Fibroblast of villous mesenchyme (primary cell): ENCODE measurements around the gene CTDNEP1. TPM values are rescaled to one million over a fixed set of nuclear protein-coding genes. Genes with fewer than 3 reads are reported as not detected.
A peak's percentile ranks its signal among the peaks of the same experiment; 100 is the strongest.
"Not testable (repeated sequence)": the region's sequence is repeated elsewhere in the genome, so short reads cannot be mapped to it uniquely, and the experiment has no call there.

Source experiments
- DNase-seq: peaks from one replicate; pipeline ENCODE4 v3.0.0-alpha.2; 2010; ENCODE audit warnings: low read depth
- H3K4me3 ChIP-seq: 2 replicates; pipeline ENCODE4 v1.5.1; 2011; ENCODE audit warnings: low read depth, mild to moderate bottlenecking, low read length
- CTCF ChIP-seq: IDR thresholded peaks from 2 replicates; pipeline ENCODE4 v1.5.1; 2012; ENCODE audit warnings: low read depth, mild to moderate bottlenecking, low read length; ENCODE audit not compliant: insufficient read depth
- total RNA-seq: library from RNA; depleted of rRNA; stranded (reverse); fragments of >200 nt; gene quantifications from 2 replicates; pipeline ENCODE4 v1.2.3, GENCODE V29; 2012

Gene CTDNEP1
- total RNA-seq, 1 donor = 34.1 TPM

DNA sequence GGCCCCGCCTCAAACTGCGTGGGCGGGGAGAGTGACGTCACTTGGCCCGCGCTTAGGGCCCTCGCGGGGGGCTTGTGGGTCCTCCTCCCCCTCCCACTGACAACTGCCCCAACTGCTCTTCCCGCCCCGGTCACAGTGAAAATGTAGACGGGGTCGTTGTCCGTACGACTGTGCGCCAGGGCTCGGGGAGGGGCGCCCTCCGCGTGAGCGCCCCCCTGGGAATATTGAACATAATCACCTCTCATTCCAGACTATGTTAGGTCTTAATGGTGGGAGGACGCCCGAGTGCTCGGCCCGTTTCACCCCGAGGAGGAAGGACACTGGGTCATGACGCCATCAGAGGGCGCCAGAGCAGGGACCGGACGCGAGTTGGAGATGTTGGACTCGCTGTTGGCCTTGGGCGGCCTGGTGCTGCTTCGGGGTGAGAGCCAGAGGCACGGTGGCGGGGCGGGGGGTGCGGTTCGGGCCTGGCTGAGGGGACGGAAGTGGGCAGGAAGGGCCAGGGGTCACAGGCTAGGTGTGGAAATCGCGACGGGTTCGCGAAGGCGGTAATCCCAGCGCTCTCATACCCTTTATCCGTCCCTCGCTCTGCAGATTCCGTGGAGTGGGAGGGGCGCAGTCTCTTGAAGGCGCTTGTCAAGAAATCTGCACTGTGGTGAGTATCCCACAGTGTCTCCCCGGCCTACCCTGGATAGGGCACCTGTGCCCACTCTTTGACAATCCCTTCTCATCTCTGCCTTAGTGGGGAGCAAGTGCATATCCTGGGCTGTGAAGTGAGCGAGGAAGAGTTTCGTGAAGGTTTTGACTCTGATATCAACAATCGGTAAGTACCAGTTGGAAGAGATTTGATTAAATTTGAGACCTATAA, 876 bp upstream of the CTDNEP1 start, which contains the start of gene ELP5:
Gene ELP5 (plus strand): TSS at position 40 of the 868 bp plus-strand sequence. CDS start 336 bp downstream, at position 376.
- peak within 1 kb of the TSS; percentile 90 for H3K4me3 ChIP-seq
- TF ChIP-seq CTCF = no peak
- DNase-seq = peak; percentile 98

DNA sequence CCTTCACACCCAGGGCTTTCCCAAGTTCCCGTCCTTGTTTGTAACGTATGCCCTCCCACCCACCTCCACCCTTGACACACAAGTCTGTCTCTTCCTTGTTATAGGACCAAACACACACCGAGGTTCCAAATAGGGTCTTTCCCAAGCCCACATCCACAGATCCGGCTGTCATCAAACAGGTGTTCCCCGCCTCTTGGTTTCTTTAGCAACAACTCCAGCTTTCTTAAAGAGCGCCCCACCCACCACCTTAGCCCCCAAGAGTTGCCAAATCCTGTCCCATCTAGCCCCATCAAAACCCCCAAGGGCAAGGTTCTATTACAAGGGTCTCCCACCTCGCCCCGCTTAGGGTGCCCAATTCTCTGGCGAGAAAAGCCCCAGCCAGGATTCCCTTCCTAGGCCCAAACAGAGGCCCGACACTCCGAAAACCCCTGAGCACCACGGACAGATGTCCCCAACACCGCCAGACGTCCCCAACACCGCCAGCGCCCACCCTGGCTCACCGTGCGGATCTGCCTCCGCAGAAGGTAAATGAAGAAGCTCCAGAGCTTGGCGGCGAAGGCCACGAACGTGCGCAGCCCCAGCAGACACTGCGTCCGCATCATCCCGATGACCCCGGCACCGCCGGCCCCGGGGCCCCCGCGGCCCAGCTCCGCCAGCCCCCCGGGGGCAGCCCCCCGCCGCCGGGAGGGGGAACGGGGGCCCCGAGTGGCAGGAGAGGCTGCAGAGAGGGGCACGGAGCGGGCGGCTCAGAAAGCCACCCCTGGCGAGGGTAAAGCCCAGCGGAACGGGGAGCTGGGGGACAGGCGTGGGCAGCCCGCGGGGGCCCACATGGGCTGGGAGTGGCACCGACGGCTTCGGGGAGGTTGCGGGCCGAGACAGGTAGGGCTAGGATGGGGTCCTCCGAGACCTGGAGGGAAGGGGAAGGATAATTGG, 573 bp downstream of the CTDNEP1 start:
- TF ChIP-seq CTCF = no peak
- peak overlapping the region; percentile 90 for H3K4me3 ChIP-seq
- no peak for DNase-seq

- H3K4me3 ChIP-seq = peak overlapping the region; percentile 90
- no peak for DNase-seq
- no peak for TF ChIP-seq CTCF
Observed at GRCh38 chr17:7249830-7250229, 1.7 kb downstream of the CTDNEP1 start.

DNA sequence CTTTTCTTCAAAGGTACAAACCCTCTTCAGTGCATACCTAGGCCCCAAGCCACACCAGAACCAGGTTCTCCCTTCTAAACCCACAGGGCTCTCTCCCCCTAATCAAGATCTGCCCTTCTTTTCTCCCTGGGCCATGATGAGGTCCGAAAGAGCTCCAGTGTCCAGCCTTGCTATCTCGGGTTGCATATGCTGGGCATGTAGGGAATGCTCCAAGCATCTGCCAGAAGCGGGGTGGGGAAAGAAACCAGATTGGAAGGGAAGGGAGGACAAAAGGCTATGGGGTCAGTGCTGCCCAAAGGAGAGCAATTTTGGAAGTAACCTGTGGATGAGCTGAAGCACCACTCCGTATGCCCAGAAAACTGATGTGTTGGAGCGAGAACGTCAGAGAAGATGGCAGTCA, 2.3 kb downstream of the CTDNEP1 start:
- H3K4me3 ChIP-seq = peak overlapping the region; percentile 18
- no peak for DNase-seq
- TF ChIP-seq CTCF = no peak

DNA sequence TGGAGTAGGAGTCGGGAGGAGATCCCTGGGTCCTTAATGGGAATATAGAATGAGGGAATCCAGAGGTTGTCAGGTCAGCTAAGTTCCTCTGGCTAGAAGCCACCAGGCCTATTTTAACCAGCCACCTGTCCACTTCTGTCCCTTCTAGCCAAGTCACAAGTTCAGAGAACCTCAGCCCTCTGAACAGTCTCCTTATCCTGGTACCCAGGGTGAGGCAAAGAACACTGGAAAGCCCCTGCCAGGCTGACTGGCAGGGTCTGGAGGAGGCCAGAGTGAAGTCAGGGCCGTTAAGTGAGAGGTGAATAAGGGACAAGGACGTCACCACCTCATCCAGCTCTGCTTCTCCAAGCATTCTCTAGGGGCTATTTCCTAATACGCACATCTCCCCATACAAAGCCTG, 2.7 kb downstream of the CTDNEP1 start:
- TF ChIP-seq CTCF = no peak
- no peak overlapping the region for H3K4me3 ChIP-seq
- no peak for DNase-seq

DNA sequence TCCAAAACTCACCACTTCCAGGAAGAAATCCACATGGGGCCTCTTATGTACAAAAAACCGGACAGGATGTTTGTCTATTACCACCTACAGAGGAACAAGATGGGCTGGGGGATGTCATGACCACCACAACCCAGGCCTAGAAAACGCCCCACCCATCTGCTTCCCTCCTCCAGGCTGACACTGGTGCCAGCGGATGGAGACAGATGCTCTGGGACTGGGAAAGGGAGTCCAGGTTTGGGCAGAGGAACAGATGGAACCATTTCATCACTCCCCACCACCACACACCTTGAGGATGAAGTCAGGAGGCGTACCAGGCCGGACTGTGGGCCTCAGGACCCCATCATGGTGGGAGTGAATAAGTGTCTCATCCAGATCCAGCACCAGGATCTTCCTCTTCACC, 4.8 kb downstream of the CTDNEP1 start:
- no peak for DNase-seq
- TF ChIP-seq CTCF = no peak
- H3K4me3 ChIP-seq = no peak overlapping the region

DNA sequence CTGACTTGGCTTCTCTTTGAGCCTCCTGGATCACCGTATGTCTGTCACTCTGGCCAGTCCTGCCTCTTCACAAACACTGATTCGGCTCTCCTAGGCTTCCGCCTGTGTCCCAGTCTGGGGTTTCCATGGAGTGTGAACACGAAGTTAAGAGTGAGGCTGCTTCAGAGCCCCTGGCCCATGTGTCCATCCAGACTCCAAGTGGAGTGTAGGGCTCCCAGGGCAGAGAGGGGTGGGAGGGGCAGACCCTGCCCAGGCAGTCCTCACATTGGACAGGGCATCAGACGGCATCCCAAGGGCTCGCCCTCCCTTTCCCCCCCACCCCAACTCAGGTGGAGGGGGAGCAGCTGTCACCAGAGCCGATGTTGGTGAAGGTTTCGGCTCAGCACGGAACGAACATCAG, 7.7 kb downstream of the CTDNEP1 start:
- not testable (repeated sequence) for DNase-seq, H3K4me3 ChIP-seq
